Esophagus muscularis mucosa (tissue), 4 donors: Measurements from ENCODE around the gene CDH4.

Source experiments
- EP300 ChIP-seq: sonication (generic); formaldehyde crosslinking; IDR thresholded peaks from one replicate; pipeline ENCODE4 v1.6.1; 2017; ENCODE audit warnings: antibody characterized with exemption
- POLR2A ChIP-seq: fragments of 450-650 bp; IDR thresholded peaks from one replicate; pipeline ENCODE4 v1.6.1; 2017; ENCODE audit warnings: antibody characterized with exemption, moderate library complexity, mild to moderate bottlenecking, low read depth
- POLR2AphosphoS5 ChIP-seq, 2 donors: sonication (generic); formaldehyde crosslinking; IDR thresholded peaks; one replicate each; pipeline ENCODE4 v1.6.1; 2017; ENCODE audit warnings: antibody characterized with exemption in 2 of 2
- TF ChIP-seq, protein P1 (sequence below), 3 experiments: fragments of 200-600 bp in 2 of 3; fragments of 450-650 bp in 1 of 3; sonication (generic) in 2 of 3; IDR thresholded peaks; one replicate each; pipeline ENCODE4 v1.5.1; 2017 to 2019; ENCODE audit warnings: antibody characterized with exemption in 3 of 3, mild to moderate bottlenecking in 2 of 3, moderate library complexity in 1 of 3

DNA sequence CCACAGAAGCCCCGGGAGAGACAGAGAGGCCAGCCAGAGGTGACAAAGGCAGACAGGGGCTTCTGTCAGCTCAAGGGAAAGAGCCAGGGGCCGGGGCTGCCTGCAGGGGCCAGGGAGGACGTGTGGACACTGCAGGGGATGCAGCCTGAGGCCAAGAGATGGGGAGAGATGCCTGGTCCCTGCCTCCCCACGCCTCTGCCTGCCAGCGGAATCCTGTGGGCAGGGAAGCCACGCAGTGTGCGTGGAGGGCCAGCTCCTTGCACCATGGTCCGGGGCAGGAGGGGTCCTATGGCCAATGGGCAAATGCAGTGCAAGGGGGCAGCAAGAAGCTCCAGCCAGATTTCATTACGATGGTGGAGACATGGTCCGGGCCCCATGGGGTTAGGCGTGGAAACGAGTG, 224.9 kb downstream of the CDH4 start:
- TF ChIP-seq, protein P1, sequence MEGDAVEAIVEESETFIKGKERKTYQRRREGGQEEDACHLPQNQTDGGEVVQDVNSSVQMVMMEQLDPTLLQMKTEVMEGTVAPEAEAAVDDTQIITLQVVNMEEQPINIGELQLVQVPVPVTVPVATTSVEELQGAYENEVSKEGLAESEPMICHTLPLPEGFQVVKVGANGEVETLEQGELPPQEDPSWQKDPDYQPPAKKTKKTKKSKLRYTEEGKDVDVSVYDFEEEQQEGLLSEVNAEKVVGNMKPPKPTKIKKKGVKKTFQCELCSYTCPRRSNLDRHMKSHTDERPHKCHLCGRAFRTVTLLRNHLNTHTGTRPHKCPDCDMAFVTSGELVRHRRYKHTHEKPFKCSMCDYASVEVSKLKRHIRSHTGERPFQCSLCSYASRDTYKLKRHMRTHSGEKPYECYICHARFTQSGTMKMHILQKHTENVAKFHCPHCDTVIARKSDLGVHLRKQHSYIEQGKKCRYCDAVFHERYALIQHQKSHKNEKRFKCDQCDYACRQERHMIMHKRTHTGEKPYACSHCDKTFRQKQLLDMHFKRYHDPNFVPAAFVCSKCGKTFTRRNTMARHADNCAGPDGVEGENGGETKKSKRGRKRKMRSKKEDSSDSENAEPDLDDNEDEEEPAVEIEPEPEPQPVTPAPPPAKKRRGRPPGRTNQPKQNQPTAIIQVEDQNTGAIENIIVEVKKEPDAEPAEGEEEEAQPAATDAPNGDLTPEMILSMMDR (IDR thresholded peaks at IDR 0.05): no peak
- TF ChIP-seq POLR2A (no peak), POLR2AphosphoS5 (IDR thresholded peaks at IDR 0.05) (no peak), EP300 (no peak)
